GDM1 (cell line): ENCODE results near the gene ARHGAP26.

Source experiments
- DNase-seq: peaks from one replicate; lab custom pipeline; 2025; lab: John Stamatoyannopoulos, UW

The ARHGAP26 gene

GRCh38 chr5:143207563-143208364 lies 437.6 kb downstream of the ARHGAP26 start:
- DNase-seq: no peak

- no peak for DNase-seq
Observed at GRCh38 chr5:143208365-143208641, 438.1 kb downstream of the ARHGAP26 start.

GRCh38 chr5:143208781-143209510 lies 438.8 kb downstream of the ARHGAP26 start:
- DNase-seq: no peak

- DNase-seq: no peak
Observed at GRCh38 chr5:143209881-143210395, 439.8 kb downstream of the ARHGAP26 start.

GRCh38 chr5:143210576-143210975 lies 440.4 kb downstream of the ARHGAP26 start:
- no peak for DNase-seq

- no peak for DNase-seq
Observed at GRCh38 chr5:143212261-143212660, 442.1 kb downstream of the ARHGAP26 start.

GRCh38 chr5:143213231-143213850 lies 443.2 kb downstream of the ARHGAP26 start:
- DNase-seq: no peak

GRCh38 chr5:143213851-143214363 lies 443.7 kb downstream of the ARHGAP26 start:
- no peak for DNase-seq

- no peak for DNase-seq
Observed at GRCh38 chr5:143214458-143214857, 444.3 kb downstream of the ARHGAP26 start.

GRCh38 chr5:143214890-143215289 lies 444.7 kb downstream of the ARHGAP26 start:
- DNase-seq: no peak

- peak; percentile 26 for DNase-seq
Observed at GRCh38 chr5:143215690-143216089, 445.5 kb downstream of the ARHGAP26 start.

GRCh38 chr5:143216211-143216610 lies 446.0 kb downstream of the ARHGAP26 start:
- no peak for DNase-seq

GRCh38 chr5:143217065-143217803 lies 447.1 kb downstream of the ARHGAP26 start:
- DNase-seq: no peak

- no peak for DNase-seq
Observed at GRCh38 chr5:143217804-143218160, 447.6 kb downstream of the ARHGAP26 start.

- no peak for DNase-seq
Observed at GRCh38 chr5:143218517-143219170, 448.5 kb downstream of the ARHGAP26 start.

GRCh38 chr5:143219696-143220095 lies 449.5 kb downstream of the ARHGAP26 start:
- no peak for DNase-seq

GRCh38 chr5:143220748-143221251 lies 450.6 kb downstream of the ARHGAP26 start:
- DNase-seq: no peak

GRCh38 chr5:143222287-143223231 lies 452.4 kb downstream of the ARHGAP26 start:
- peak; percentile 76 for DNase-seq

GRCh38 chr5:143224672-143225071 lies 454.5 kb downstream of the ARHGAP26 start:
- no peak for DNase-seq

- DNase-seq: no peak
Observed at GRCh38 chr5:143225511-143225910, 455.3 kb downstream of the ARHGAP26 start.
